NT2/D1 (cell line): ENCODE results near the gene SORBS1.

Experiments
- DNase-seq: peaks from one replicate; pipeline ENCODE4 v3.0.0-alpha.2; 2011; ENCODE audit warnings: low read depth, low spot score
- H3K27me3 ChIP-seq: 2 replicates; pipeline ENCODE4 v1.6.0; 2011; ENCODE audit warnings: mild to moderate bottlenecking; ENCODE audit not compliant: insufficient read length, insufficient read depth
- H3K36me3 ChIP-seq: 2 replicates; pipeline ENCODE4 v1.6.1; 2011; ENCODE audit warnings: mild to moderate bottlenecking, low read length, mixed read lengths; ENCODE audit not compliant: insufficient read depth, insufficient read length
- H3K4me1 ChIP-seq: 2 replicates; pipeline ENCODE4 v1.5.1; 2011; ENCODE audit not compliant: insufficient read depth, insufficient read length
- H3K4me3 ChIP-seq: 2 replicates; pipeline ENCODE4 v1.5.1; 2011; ENCODE audit warnings: low read depth; ENCODE audit not compliant: insufficient read length
- H3K9ac ChIP-seq: 2 replicates; pipeline ENCODE4 v1.6.0; 2011; ENCODE audit warnings: low read depth; ENCODE audit not compliant: insufficient read length
- H3K9me3 ChIP-seq: 2 replicates; pipeline ENCODE4 v1.5.1; 2011; ENCODE audit warnings: mild to moderate bottlenecking, low read length; ENCODE audit not compliant: insufficient read depth
- SUZ12 ChIP-seq: IDR thresholded peaks from 2 replicates; pipeline ENCODE4 v1.6.1; 2011; ENCODE audit not compliant: insufficient read length, insufficient read depth; ENCODE audit errors: extremely low read depth
- YY1 ChIP-seq: IDR thresholded peaks from 2 replicates; pipeline ENCODE4 v1.6.1; 2011; ENCODE audit not compliant: insufficient read length, insufficient read depth
- ZNF274 ChIP-seq: IDR thresholded peaks from 2 replicates; pipeline ENCODE4 v1.6.1; 2011; ENCODE audit warnings: mild to moderate bottlenecking, low read depth, low read length

The SORBS1 gene

GRCh38 chr10:95480102-95480900 is 80.9 kb downstream of the SORBS1 start:
- no peak overlapping the region for H3K4me3 ChIP-seq
- peaks cover 4% of the 10 kb centered on the region; the same call in 1 of the 2 replicates for H3K9me3 ChIP-seq
- H3K27me3 ChIP-seq = no peaks in the 10 kb centered on the region
- no peak for DNase-seq
- H3K4me1 ChIP-seq = peaks cover 3% of the 10 kb centered on the region
- H3K9ac ChIP-seq = no peak overlapping the region
- TF ChIP-seq YY1 (no peak), SUZ12 (no peak), ZNF274 (no peak)
- H3K36me3 ChIP-seq = no peaks in the 10 kb centered on the region

GRCh38 chr10:95478935-95479334 is 82.2 kb downstream of the SORBS1 start:
- H3K36me3 ChIP-seq = no peaks in the 10 kb centered on the region
- TF ChIP-seq ZNF274 (no peak), SUZ12 (no peak), YY1 (no peak)
- H3K9me3 ChIP-seq = peaks cover 4% of the 10 kb centered on the region; the same call in 1 of the 2 replicates
- H3K4me1 ChIP-seq = peaks cover 3% of the 10 kb centered on the region
- DNase-seq = no peak
- H3K4me3 ChIP-seq = no peak overlapping the region
- no peaks in the 10 kb centered on the region for H3K27me3 ChIP-seq
- no peak overlapping the region for H3K9ac ChIP-seq

GRCh38 chr10:95478185-95478584 is 83.0 kb downstream of the SORBS1 start:
- no peak overlapping the region for H3K9ac ChIP-seq
- H3K4me1 ChIP-seq = peaks cover 3% of the 10 kb centered on the region
- no peak for TF ChIP-seq SUZ12
- TF ChIP-seq YY1 = no peak
- TF ChIP-seq ZNF274 = no peak
- no peaks in the 10 kb centered on the region for H3K36me3 ChIP-seq
- H3K27me3 ChIP-seq = no peaks in the 10 kb centered on the region
- no peak for DNase-seq
- peaks cover 4% of the 10 kb centered on the region; the same call in 1 of the 2 replicates for H3K9me3 ChIP-seq
- H3K4me3 ChIP-seq = no peak overlapping the region

- TF ChIP-seq SUZ12 = no peak
- TF ChIP-seq YY1 = no peak
- no peak for TF ChIP-seq ZNF274
- no peaks in the 10 kb centered on the region for H3K9me3 ChIP-seq
- no peak for DNase-seq
- peaks cover 3% of the 10 kb centered on the region for H3K4me1 ChIP-seq
- H3K4me3 ChIP-seq = no peak overlapping the region
- H3K27me3 ChIP-seq = no peaks in the 10 kb centered on the region
- no peaks in the 10 kb centered on the region for H3K36me3 ChIP-seq
- no peak overlapping the region for H3K9ac ChIP-seq
Observed at GRCh38 chr10:95477175-95477520, 84.0 kb downstream of the SORBS1 start.

- TF ChIP-seq SUZ12 = no peak
- no peaks in the 10 kb centered on the region for H3K36me3 ChIP-seq
- no peaks in the 10 kb centered on the region for H3K27me3 ChIP-seq
- H3K9me3 ChIP-seq = no peaks in the 10 kb centered on the region
- peaks cover 3% of the 10 kb centered on the region for H3K4me1 ChIP-seq
- H3K9ac ChIP-seq = no peak overlapping the region
- DNase-seq = no peak
- H3K4me3 ChIP-seq = no peak overlapping the region
Observed at GRCh38 chr10:95476469-95477174, 84.5 kb downstream of the SORBS1 start.

- Histone ChIP-seq H3K9ac (no peak overlapping the region), H3K9me3 (no peaks in the 10 kb centered on the region), H3K4me3 (no peak overlapping the region), H3K36me3 (no peaks in the 10 kb centered on the region), H3K27me3 (no peaks in the 10 kb centered on the region), H3K4me1 (peaks cover 5% of the 10 kb centered on the region)
- TF ChIP-seq YY1 = no peak
- no peak for TF ChIP-seq ZNF274
- TF ChIP-seq SUZ12 = no peak
- no peak for DNase-seq
Observed at GRCh38 chr10:95475827-95476468, 85.2 kb downstream of the SORBS1 start.

- Histone ChIP-seq H3K4me1 (peaks cover 3% of the 10 kb centered on the region), H3K9ac (no peak overlapping the region)
Observed at GRCh38 chr10:95475003-95475383, 86.2 kb downstream of the SORBS1 start.

More at GRCh38 chr10:95475003-95475383, 86.2 kb downstream of the SORBS1 start:
- Histone ChIP-seq H3K27me3 (no peaks in the 10 kb centered on the region), H3K36me3 (no peaks in the 10 kb centered on the region), H3K9me3 (no peaks in the 10 kb centered on the region), H3K4me3 (no peak overlapping the region)
- TF ChIP-seq ZNF274 (no peak), SUZ12 (no peak), YY1 (no peak)
- DNase-seq = no peak
